CD4-positive, alpha-beta T cell treated with Interleukin-6 at 100 ng/mL for 8 hours (primary cell): ENCODE data around the gene WDR62.
A peak's percentile ranks its signal among the peaks of the same experiment; 100 is the strongest.

Source experiments
- DNase-seq: peaks from one replicate; pipeline ENCODE4 v3.0.0-alpha.2; 2020; ENCODE audit warnings: mixed read lengths, low spot score

The WDR62 gene

GRCh38 chr19:36140304-36141038, 85.8 kb downstream of the WDR62 start:
- DNase-seq, result peak; percentile 39

- DNase-seq, result peak; percentile 85
Observed at GRCh38 chr19:36141039-36141927, 86.6 kb downstream of the WDR62 start.

- no peak for DNase-seq
Observed at GRCh38 chr19:36142046-36142445, 87.3 kb downstream of the WDR62 start.

- DNase-seq, result no peak
Observed at GRCh38 chr19:36142496-36142895, 87.8 kb downstream of the WDR62 start.

GRCh38 chr19:36144624-36145023, 89.9 kb downstream of the WDR62 start:
- DNase-seq, result no peak

GRCh38 chr19:36149673-36150406, 95.1 kb downstream of the WDR62 start:
- no peak for DNase-seq

- no peak for DNase-seq
Observed at GRCh38 chr19:36150586-36150985, 95.9 kb downstream of the WDR62 start.

DNA sequence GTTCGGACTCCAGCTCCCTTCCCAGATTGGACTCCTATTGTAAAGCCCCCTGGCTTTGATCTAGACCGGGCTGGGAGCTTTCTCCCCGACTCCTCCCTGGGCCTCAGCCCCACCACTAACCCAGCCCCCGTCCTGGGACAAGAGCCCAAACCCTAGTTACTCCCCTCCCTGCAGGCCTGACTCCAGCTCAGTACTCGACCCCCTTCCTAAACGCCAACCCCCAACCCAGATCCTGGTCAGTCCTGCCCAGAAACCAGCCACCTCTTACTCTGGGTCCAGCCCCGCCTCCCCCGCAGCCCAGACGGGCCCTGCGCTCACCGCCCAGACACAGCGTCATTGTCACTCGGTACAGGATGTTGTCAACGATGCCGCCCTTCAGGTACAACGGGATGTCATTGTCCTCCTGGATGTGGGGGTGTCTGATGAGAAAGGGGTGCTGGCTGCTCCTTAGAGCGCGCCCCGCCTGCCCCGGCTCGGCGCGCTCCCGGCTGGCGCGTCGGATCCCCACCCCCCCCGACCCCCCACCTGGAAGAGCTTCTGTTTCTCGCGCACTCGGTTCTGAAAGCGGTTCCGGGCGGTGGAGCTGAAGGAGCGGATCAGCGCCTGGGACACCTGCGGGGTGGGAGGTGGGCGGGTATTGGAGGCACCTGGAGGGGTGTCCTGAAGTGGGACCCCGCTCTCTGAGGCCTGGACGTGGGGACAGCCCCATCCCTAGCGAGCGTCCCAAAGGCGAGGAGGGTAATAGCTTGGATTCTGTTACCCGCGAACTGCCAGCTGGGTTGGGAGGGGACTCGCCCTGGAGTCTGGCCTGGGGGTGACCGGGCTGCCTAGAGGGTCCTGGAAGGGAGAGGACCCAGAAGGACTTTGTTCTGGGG, 96.7 kb downstream of the WDR62 start:
- DNase-seq, result no peak

- DNase-seq, result no peak
Observed at GRCh38 chr19:36152019-36152351, 97.3 kb downstream of the WDR62 start.

DNA sequence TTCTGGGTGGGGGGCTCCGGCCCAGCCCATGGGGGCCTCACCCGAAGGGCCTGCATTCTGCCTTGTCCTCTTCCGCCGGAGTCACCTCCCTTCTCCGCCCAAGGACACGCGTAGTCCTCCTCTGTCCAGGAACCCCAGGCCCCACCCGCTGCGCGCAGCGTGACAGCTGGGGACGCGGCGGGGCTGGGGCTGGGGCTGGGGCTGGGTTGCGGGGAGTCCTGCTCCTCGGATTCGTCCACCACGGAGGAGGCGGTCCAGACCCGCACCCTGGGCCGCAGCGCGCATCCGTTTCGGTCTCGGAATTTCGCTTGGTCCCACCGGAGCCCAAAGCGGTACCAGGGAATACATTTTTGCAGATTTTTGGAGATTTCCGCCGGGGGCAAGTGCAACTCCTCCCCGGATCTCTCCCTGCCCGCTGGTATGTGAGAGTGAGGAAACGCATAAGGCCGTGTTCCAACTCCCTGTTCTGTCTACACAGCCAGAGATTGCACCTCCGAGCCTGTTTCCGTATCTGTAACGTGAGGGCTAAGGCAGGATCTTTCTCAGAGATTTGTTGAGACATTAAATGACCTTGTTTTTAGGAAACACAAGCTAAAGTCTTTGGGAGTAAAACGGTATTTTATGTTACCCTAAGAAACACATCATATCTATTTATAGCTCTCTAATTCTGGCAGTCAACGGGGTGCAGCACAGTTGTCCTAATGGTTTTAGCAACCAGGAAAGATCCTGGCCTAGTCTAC, 97.8 kb downstream of the WDR62 start, which contains the start of gene COX7A1:
TSS of gene COX7A1 (minus strand) at position 96 of the 740 bp plus-strand sequence. CDS start at position 56, 40 bp downstream.
- DNase-seq, result no peak

DNA sequence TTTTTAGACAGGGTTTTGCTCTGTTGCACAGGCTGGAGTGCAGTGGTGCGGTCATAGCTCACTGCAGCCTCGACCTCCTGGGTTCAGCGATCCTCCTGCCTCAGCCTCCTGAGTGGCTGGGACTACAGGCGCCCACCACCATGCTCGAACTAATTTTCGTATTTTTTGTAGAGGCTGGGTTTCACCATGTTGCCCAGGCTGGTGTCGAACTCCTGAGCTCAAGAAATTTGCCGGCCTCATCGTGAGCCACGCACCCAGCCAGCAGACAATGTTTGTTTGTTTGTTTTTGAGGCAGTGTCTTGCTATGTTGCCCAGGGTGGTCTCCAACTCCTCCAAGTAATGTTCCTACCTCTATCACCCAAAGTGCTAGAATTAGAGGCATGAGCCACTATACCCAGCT, 98.4 kb downstream of the WDR62 start:
- no peak for DNase-seq
